IMR-90 (cell line): ENCODE data around the gene STXBP6. TPM values are rescaled to one million over a fixed set of nuclear protein-coding genes. Genes with fewer than 3 reads are reported as not detected.

Source experiments
- ATAC-seq: fragments of 200-7000 bp; cut with Tn5 transposase; 2 replicates; pipeline ENCODE4 v1.9.1; 2020; ENCODE audit warnings: low read depth, mild to moderate bottlenecking, moderate library complexity
- BruUV-seq: library from RNA; stranded (reverse); fragments of 400-500 nt; replicated peaks from 2 replicates; lab custom pipeline; 2021; lab: Mats Ljungman, UMichigan
- CTCF ChIA-PET: fragments of 300-600 bp; formaldehyde crosslinking; extraction: SDS; loops from one replicate; lab custom pipeline; 2021; ENCODE audit warnings: antibody characterized with exemption; lab: Yijun Ruan, JAX
- POLR2A ChIA-PET: fragments of 300-600 bp; sonication (Branson Sonifier 250); formaldehyde crosslinking; loops from one replicate; lab custom pipeline; 2022; ENCODE audit warnings: antibody characterized with exemption; ENCODE audit not compliant: unreplicated experiment; lab: Charles Lee
- DNase-seq: peaks from one replicate; pipeline ENCODE4 v3.0.0; 2013
- H2AFZ ChIP-seq: replicated peaks from 2 replicates; pipeline ENCODE3; 2013; ENCODE audit warnings: low read length, mild to moderate bottlenecking; ENCODE audit not compliant: poor library complexity
- H2AK5ac ChIP-seq: 2 replicates; pipeline ENCODE4 v1.6.1; 2013; ENCODE audit warnings: low read depth, low read length, inconsistent platforms
- H2AK9ac ChIP-seq: replicated peaks from 2 replicates; pipeline ENCODE3; 2013; ENCODE audit warnings: mild to moderate bottlenecking, low read depth, low read length, moderate library complexity; ENCODE audit not compliant: poor library complexity
- H2BK120ac ChIP-seq: 2 replicates; pipeline ENCODE4 v1.6.1; 2013; ENCODE audit warnings: low read depth, low read length, inconsistent platforms
- H2BK15ac ChIP-seq: 3 replicates; pipeline ENCODE4 v1.6.1; 2013; ENCODE audit warnings: low read depth, low read length, inconsistent platforms
- H2BK20ac ChIP-seq: 2 replicates; pipeline ENCODE4 v1.6.1; 2013; ENCODE audit warnings: low read depth, mild to moderate bottlenecking, inconsistent platforms, low read length, moderate library complexity
- H2BK5ac ChIP-seq: 2 replicates; pipeline ENCODE4 v1.6.1; 2013; ENCODE audit warnings: mild to moderate bottlenecking, low read depth, low read length, inconsistent platforms; ENCODE audit not compliant: poor library complexity, severe bottlenecking
- H3K14ac ChIP-seq: replicated peaks from 2 replicates; pipeline ENCODE4 v1.6.1; 2013; ENCODE audit warnings: low read depth, low read length, inconsistent platforms
- H3K18ac ChIP-seq: 2 replicates; pipeline ENCODE4 v1.6.1; 2013; ENCODE audit warnings: low read depth, low read length, control low read depth
- H3K23ac ChIP-seq: 2 replicates; pipeline ENCODE4 v1.6.1; 2013; ENCODE audit warnings: low read depth, low read length, inconsistent platforms
- H3K27ac ChIP-seq: 2 replicates; pipeline ENCODE4 v1.5.1; 2013; ENCODE audit warnings: mild to moderate bottlenecking, control low read depth, low read length; ENCODE audit not compliant: insufficient read depth
- H3K27me3 ChIP-seq: 2 replicates; pipeline ENCODE4 v1.6.1; 2013; ENCODE audit warnings: low read length; ENCODE audit not compliant: control insufficient read depth, insufficient read depth
- H3K36me3 ChIP-seq: 2 replicates; pipeline ENCODE4 v1.6.1; 2013; ENCODE audit warnings: low read length, mixed read lengths; ENCODE audit not compliant: control insufficient read depth, insufficient read depth
- H3K4ac ChIP-seq: 2 replicates; pipeline ENCODE4 v1.6.1; 2013; ENCODE audit warnings: low read depth, low read length, inconsistent platforms
- H3K4me1 ChIP-seq: 2 replicates; pipeline ENCODE4 v1.6.1; 2013; ENCODE audit warnings: low read length, mixed read lengths; ENCODE audit not compliant: control insufficient read depth, insufficient read depth
- H3K4me2 ChIP-seq: 2 replicates; pipeline ENCODE4 v1.6.1; 2013; ENCODE audit warnings: low read depth, mild to moderate bottlenecking, control low read depth, low read length, moderate library complexity
- H3K4me3 ChIP-seq: 2 replicates; pipeline ENCODE4 v1.5.1; 2013; ENCODE audit warnings: low read depth, mild to moderate bottlenecking, control low read depth, low read length, moderate library complexity; ENCODE audit not compliant: insufficient read depth
- H3K56ac ChIP-seq: 2 replicates; pipeline ENCODE4 v1.6.1; 2013; ENCODE audit warnings: low read length, inconsistent platforms; ENCODE audit not compliant: insufficient read depth; ENCODE audit errors: extremely low read depth
- H3K79me1 ChIP-seq, 2 experiments: 2 replicates each; pipeline ENCODE4 v1.6.1; 2013; ENCODE audit warnings: low read length in 2 of 2, inconsistent platforms in 1 of 2, low read depth in 1 of 2
- H3K9ac ChIP-seq: 2 replicates; pipeline ENCODE4 v1.6.1; 2013; ENCODE audit warnings: low read depth, low read length, control low read depth
- H3K9me1 ChIP-seq: 2 replicates; pipeline ENCODE4 v1.6.1; 2013; ENCODE audit warnings: low read length, inconsistent platforms; ENCODE audit not compliant: insufficient read depth
- H3K9me3 ChIP-seq: 2 replicates; pipeline ENCODE4 v1.6.1; 2013; ENCODE audit warnings: low read length; ENCODE audit not compliant: control insufficient read depth, insufficient read depth
- H4K20me1 ChIP-seq: 2 replicates; pipeline ENCODE4 v1.6.1; 2013; ENCODE audit warnings: low read length, inconsistent platforms; ENCODE audit not compliant: insufficient read depth
- H4K5ac ChIP-seq: 2 replicates; pipeline ENCODE4 v1.6.1; 2013; ENCODE audit warnings: mild to moderate bottlenecking, low read depth, low read length, control low read depth
- H4K8ac ChIP-seq, 2 experiments: 2 replicates each; pipeline ENCODE4 v1.6.1; 2013; ENCODE audit warnings: low read depth in 2 of 2, low read length in 2 of 2, control low read depth in 1 of 2, inconsistent platforms in 1 of 2
- H4K91ac ChIP-seq: 2 replicates; pipeline ENCODE4 v1.6.1; 2013; ENCODE audit warnings: low read depth, low read length, inconsistent platforms; ENCODE audit not compliant: insufficient read depth
- FOS ChIP-seq: fragments of 150-350 bp; IDR thresholded peaks from 2 replicates; pipeline ENCODE4 v1.6.1; 2016; ENCODE audit warnings: low read depth, low read length
- WGBS, 2 experiments: methylation state at CpG; one replicate each; pipeline versions ENCODE4 v1.1.5 to v1.1.7; 2013; ENCODE audit warnings: missing lambda C conversion rate in 2 of 2; ENCODE audit not compliant: insufficient read length in 1 of 2; ENCODE audit errors: extremely low coverage in 2 of 2; 5-methylcytosine and 5-hydroxymethylcytosine counted together
- dilution Hi-C: fragments of 300-500 bp; cut with HindIII; formaldehyde crosslinking; loops from one replicate; pipeline ENCODE4 v1.14.3; 2018; ENCODE audit warnings: low sequenced_read_pairs; ENCODE audit not compliant: unreplicated experiment
- in situ Hi-C: fragments of 300-500 bp; cut with MboI; formaldehyde crosslinking; loops from 3 replicates; pipeline ENCODE4 v1.14.3; 2019; ENCODE audit warnings: low sequenced_read_pairs, inconsistent platforms, mixed read lengths
- intact Hi-C: fragments of 100-400 bp; cut with micrococcal nuclease; formaldehyde crosslinking; loops from 2 replicates; pipeline ENCODE4 v1.10.0; 2022
- polyA plus RNA-seq, 3 experiments: library from polyadenylated mRNA; depleted of rRNA; stranded (reverse); fragments of >200 nt; gene quantifications; 2 replicates each; pipeline ENCODE4 v1.2.3, GENCODE V29; 2012; ENCODE audit warnings: low replicate concordance in 1 of 3
- total RNA-seq: library from RNA; depleted of rRNA; stranded (reverse); fragments of >200 nt; gene quantifications from 2 replicates; pipeline ENCODE4 v1.2.3, GENCODE V29; 2012

The STXBP6 gene
- total and polyA plus RNA-seq, 2 of the 4 experiments (the other 2 are of a cell fraction) = 14.2 to 14.3 TPM

GRCh38 chr14:25034803-25035681 lies 14.9 kb downstream of the STXBP6 start:
- no peak overlapping the region for H2BK15ac ChIP-seq
- no peaks in the 10 kb centered on the region for H3K27me3 ChIP-seq
- intact Hi-C loops (no loop called here), in situ Hi-C loops (no loop called here), dilution Hi-C loops (no loop called here)
- no TSS peak for BruUV-seq
- H4K5ac ChIP-seq = no peak overlapping the region
- H4K20me1 ChIP-seq = no peaks in the 10 kb centered on the region
- H2AFZ ChIP-seq = no peak overlapping the region
- POLR2A ChIA-PET = no interaction called here
- H4K8ac ChIP-seq = no peak overlapping the region
- H2BK120ac ChIP-seq = no peak overlapping the region
- H2BK20ac ChIP-seq = no peak overlapping the region
- no peaks in the 10 kb centered on the region; a peak in 2 of 4 replicates for H3K79me1 ChIP-seq
- ATAC-seq = no peak
- CTCF ChIA-PET = no interaction called here
- no peak overlapping the region for H2AK5ac ChIP-seq
- no peak for DNase-seq
- H3K56ac ChIP-seq = no peak overlapping the region
- no peak overlapping the region for H3K4ac ChIP-seq
- no peak overlapping the region for H4K91ac ChIP-seq
- WGBS, 2 experiments = no CpG with 5 or more reads among the region's 11 CpGs
- no peak overlapping the region for H3K18ac ChIP-seq
- H3K14ac ChIP-seq = no peak overlapping the region
- no peak for TF ChIP-seq FOS
- no peak overlapping the region for H2AK9ac ChIP-seq
- no peak overlapping the region for H3K4me2 ChIP-seq
- H3K9ac ChIP-seq = no peak overlapping the region
- no peak overlapping the region for H3K4me3 ChIP-seq
- H2BK5ac ChIP-seq = no peak overlapping the region
- H3K9me3 ChIP-seq = no peaks in the 10 kb centered on the region
- H3K27ac ChIP-seq = no peak overlapping the region
- no peak overlapping the region for H3K23ac ChIP-seq
- H3K36me3 ChIP-seq = no peaks in the 10 kb centered on the region
- H3K4me1 ChIP-seq = no peaks in the 10 kb centered on the region
- no peaks in the 10 kb centered on the region for H3K9me1 ChIP-seq
